ENCODE measurements around the gene HYAL1.

DNA sequence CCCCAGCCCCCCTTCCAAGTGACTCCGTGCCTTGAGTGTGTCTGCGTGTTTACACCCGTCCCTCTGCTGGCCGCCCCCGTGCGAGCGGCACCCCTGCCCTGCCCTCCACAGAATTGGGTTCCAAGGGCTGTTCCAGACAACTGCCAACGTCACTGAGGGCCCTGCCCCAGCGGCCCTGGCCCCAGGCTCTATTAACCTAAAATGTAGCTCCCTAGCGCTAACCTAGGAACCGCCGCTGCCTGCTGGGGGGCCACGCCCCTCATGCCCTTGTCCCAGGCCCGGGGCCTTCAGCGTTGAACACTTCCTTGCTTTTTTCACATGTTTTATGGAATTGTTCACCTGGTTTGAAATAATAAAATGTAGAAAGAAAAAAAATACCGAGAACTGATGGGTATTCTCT lies 44.4 kb downstream of the HYAL1 start:
- TF ChIP-seq POLR2A (IDR thresholded peaks at IDR 0.05), result no peak
- TF ChIP-seq, protein P1, sequence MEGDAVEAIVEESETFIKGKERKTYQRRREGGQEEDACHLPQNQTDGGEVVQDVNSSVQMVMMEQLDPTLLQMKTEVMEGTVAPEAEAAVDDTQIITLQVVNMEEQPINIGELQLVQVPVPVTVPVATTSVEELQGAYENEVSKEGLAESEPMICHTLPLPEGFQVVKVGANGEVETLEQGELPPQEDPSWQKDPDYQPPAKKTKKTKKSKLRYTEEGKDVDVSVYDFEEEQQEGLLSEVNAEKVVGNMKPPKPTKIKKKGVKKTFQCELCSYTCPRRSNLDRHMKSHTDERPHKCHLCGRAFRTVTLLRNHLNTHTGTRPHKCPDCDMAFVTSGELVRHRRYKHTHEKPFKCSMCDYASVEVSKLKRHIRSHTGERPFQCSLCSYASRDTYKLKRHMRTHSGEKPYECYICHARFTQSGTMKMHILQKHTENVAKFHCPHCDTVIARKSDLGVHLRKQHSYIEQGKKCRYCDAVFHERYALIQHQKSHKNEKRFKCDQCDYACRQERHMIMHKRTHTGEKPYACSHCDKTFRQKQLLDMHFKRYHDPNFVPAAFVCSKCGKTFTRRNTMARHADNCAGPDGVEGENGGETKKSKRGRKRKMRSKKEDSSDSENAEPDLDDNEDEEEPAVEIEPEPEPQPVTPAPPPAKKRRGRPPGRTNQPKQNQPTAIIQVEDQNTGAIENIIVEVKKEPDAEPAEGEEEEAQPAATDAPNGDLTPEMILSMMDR (IDR thresholded peaks at IDR 0.05), result no peak
